Activated CD4-positive, CD25-positive, alpha-beta regulatory T cell treated with anti-CD3 and anti-CD28 coated beads, Interleukin-2, amount 50 U/mL, for 16 hours (primary cell): Measurements from ENCODE around the gene C14orf132.

Experiments used
- DNase-seq: peaks from one replicate; pipeline ENCODE4 v3.0.0-alpha.2; 2020; ENCODE audit warnings: low read depth, low spot score

C14orf132 gene

GRCh38 chr14:96118391-96118790 is 79.2 kb downstream of the C14orf132 start:
- no peak for DNase-seq

- no peak for DNase-seq
Measured at GRCh38 chr14:96119947-96120346, 80.8 kb downstream of the C14orf132 start.

GRCh38 chr14:96120392-96120791 is 81.2 kb downstream of the C14orf132 start:
- no peak for DNase-seq

- DNase-seq = no peak
Measured at GRCh38 chr14:96120941-96121340, 81.8 kb downstream of the C14orf132 start.

GRCh38 chr14:96121660-96122395 is 82.7 kb downstream of the C14orf132 start:
- no peak for DNase-seq

GRCh38 chr14:96122496-96122895 is 83.3 kb downstream of the C14orf132 start:
- no peak for DNase-seq

- DNase-seq = no peak
Measured at GRCh38 chr14:96125536-96125935, 86.4 kb downstream of the C14orf132 start.

GRCh38 chr14:96126339-96126782 is 87.2 kb downstream of the C14orf132 start:
- no peak for DNase-seq

- DNase-seq = no peak
Measured at GRCh38 chr14:96126783-96127271, 87.7 kb downstream of the C14orf132 start.

GRCh38 chr14:96129128-96129736 is 90.1 kb downstream of the C14orf132 start:
- no peak for DNase-seq

- DNase-seq = no peak
Measured at GRCh38 chr14:96130391-96130790, 91.2 kb downstream of the C14orf132 start.

GRCh38 chr14:96130854-96131253 is 91.7 kb downstream of the C14orf132 start:
- DNase-seq = no peak

- DNase-seq = no peak
Measured at GRCh38 chr14:96131836-96132235, 92.7 kb downstream of the C14orf132 start.

- no peak for DNase-seq
Measured at GRCh38 chr14:96134508-96134907, 95.3 kb downstream of the C14orf132 start.

- no peak for DNase-seq
Measured at GRCh38 chr14:96135285-96135684, 96.1 kb downstream of the C14orf132 start.

- no peak for DNase-seq
Measured at GRCh38 chr14:96136371-96137005, 97.3 kb downstream of the C14orf132 start.

GRCh38 chr14:96138241-96138640 is 99.1 kb downstream of the C14orf132 start:
- DNase-seq = no peak

GRCh38 chr14:96139169-96139568 is 100.0 kb downstream of the C14orf132 start:
- no peak for DNase-seq

- DNase-seq = no peak
Measured at GRCh38 chr14:96139879-96140278, 100.7 kb downstream of the C14orf132 start.

- no peak for DNase-seq
Measured at GRCh38 chr14:96140952-96141351, 101.8 kb downstream of the C14orf132 start.
